ENCODE results near the gene SFSWAP.

GRCh38 chr12:131704509-131704908, 6.4 kb upstream of the SFSWAP start:
- TF ChIP-seq CTCF (IDR thresholded peaks at IDR 0.05; ENCODE audit: low read depth, low read length, poor library complexity, severe bottlenecking): no peak
- TF ChIP-seq EZH2phosphoT487 (IDR thresholded peaks at IDR 0.05; ENCODE audit: borderline replicate concordance, low read length): no peak
